GM19025 (cell line): ENCODE measurements around the gene HOXD1.

Experiments
- ATAC-seq: cut with Tn5 transposase; IDR thresholded peaks from one replicate; pipeline ENCODE4 v1.9.1; 2021; ENCODE audit warnings: mild to moderate bottlenecking, low read depth, moderate library complexity; ENCODE audit not compliant: unreplicated experiment

The HOXD1 gene

GRCh38 chr2:176234940-176235339 is 46.5 kb downstream of the HOXD1 start:
- ATAC-seq: no peak

- no peak for ATAC-seq
Measured at GRCh38 chr2:176237456-176237855, 49.0 kb downstream of the HOXD1 start.

- no peak for ATAC-seq
Measured at GRCh38 chr2:176239031-176239430, 50.6 kb downstream of the HOXD1 start.

GRCh38 chr2:176240301-176240700 is 51.8 kb downstream of the HOXD1 start:
- no peak for ATAC-seq
